Astrocyte (in vitro differentiated cells and primary cell): ENCODE data around the gene MAG. TPM values are rescaled to one million over a fixed set of nuclear protein-coding genes. Genes with fewer than 3 reads are reported as not detected.

Source experiments
- DNase-seq: peaks from one replicate; pipeline ENCODE4 v3.0.0-alpha.2; 2010; ENCODE audit warnings: low read depth
- FAIRE-seq: peaks from 2 replicates; lab custom pipeline; 2011; peaks lifted over from hg19 to GRCh38; lab: Jason Lieb, UNC
- H2AFZ ChIP-seq: 2 replicates; pipeline ENCODE4 v1.6.0; 2012; ENCODE audit warnings: low read depth, low read length, inconsistent platforms
- H3K27ac ChIP-seq: 2 replicates; pipeline ENCODE4 v1.5.1; 2011; ENCODE audit warnings: low read depth, low read length, inconsistent platforms
- H3K27me3 ChIP-seq: 2 replicates; pipeline ENCODE4 v1.6.0; 2011; ENCODE audit warnings: low read length, inconsistent platforms; ENCODE audit not compliant: insufficient read depth
- H3K36me3 ChIP-seq: 2 replicates; pipeline ENCODE4 v1.5.1; 2011; ENCODE audit warnings: low read length, inconsistent platforms; ENCODE audit not compliant: insufficient read depth
- H3K4me1 ChIP-seq: 2 replicates; pipeline ENCODE4 v1.5.1; 2011; ENCODE audit warnings: low read length, inconsistent platforms; ENCODE audit not compliant: insufficient read depth
- H3K4me2 ChIP-seq: 2 replicates; pipeline ENCODE4 v1.6.0; 2012; ENCODE audit warnings: low read length, inconsistent platforms
- H3K4me3 ChIP-seq: 2 replicates; pipeline ENCODE4 v1.5.1; 2011; ENCODE audit warnings: low read depth, mild to moderate bottlenecking, low read length, inconsistent platforms; ENCODE audit not compliant: insufficient read depth
- H3K79me2 ChIP-seq: 2 replicates; pipeline ENCODE4 v1.6.0; 2012; ENCODE audit warnings: mild to moderate bottlenecking, low read length, inconsistent platforms; ENCODE audit not compliant: insufficient read depth
- H3K9ac ChIP-seq: 2 replicates; pipeline ENCODE4 v1.6.0; 2012; ENCODE audit warnings: mild to moderate bottlenecking, low read length, inconsistent platforms
- H3K9me3 ChIP-seq: 2 replicates; pipeline ENCODE4 v1.5.1; 2012; ENCODE audit warnings: low read depth, mild to moderate bottlenecking, low read length, inconsistent platforms; ENCODE audit not compliant: insufficient read depth
- H4K20me1 ChIP-seq: 2 replicates; pipeline ENCODE4 v1.6.0; 2012; ENCODE audit warnings: low read length, inconsistent platforms; ENCODE audit not compliant: insufficient read depth
- H3K27ac Mint-ChIP-seq: one replicate; pipeline ENCODE4 v1.8.0; 2021; ENCODE audit warnings: mild to moderate bottlenecking, mixed read lengths; ENCODE audit not compliant: unreplicated experiment
- H3K27me3 Mint-ChIP-seq: one replicate; pipeline ENCODE4 v1.8.0; 2021; ENCODE audit warnings: low read depth, mixed read lengths; ENCODE audit not compliant: unreplicated experiment
- H3K36me3 Mint-ChIP-seq: one replicate; pipeline ENCODE4 v1.8.0; 2021; ENCODE audit warnings: low read depth, mixed read lengths; ENCODE audit not compliant: unreplicated experiment
- H3K4me1 Mint-ChIP-seq: one replicate; pipeline ENCODE4 v1.8.0; 2021; ENCODE audit warnings: low read depth, mixed read lengths; ENCODE audit not compliant: unreplicated experiment
- H3K4me3 Mint-ChIP-seq: one replicate; pipeline ENCODE4 v1.8.0; 2021; ENCODE audit warnings: mild to moderate bottlenecking, moderate library complexity, mixed read lengths; ENCODE audit not compliant: unreplicated experiment
- H3K9me3 Mint-ChIP-seq: one replicate; pipeline ENCODE4 v1.8.0; 2021; ENCODE audit warnings: mild to moderate bottlenecking, mixed read lengths; ENCODE audit not compliant: unreplicated experiment
- CTCF ChIP-seq: IDR thresholded peaks from 2 replicates; pipeline ENCODE4 v1.5.1; 2011; ENCODE audit warnings: low read depth, mild to moderate bottlenecking, inconsistent platforms, low read length, moderate library complexity; ENCODE audit not compliant: insufficient read depth
- EZH2 ChIP-seq: IDR thresholded peaks from 2 replicates; pipeline ENCODE4 v1.6.1; 2012; ENCODE audit warnings: mild to moderate bottlenecking, low read length, inconsistent platforms; ENCODE audit not compliant: insufficient read depth
- total RNA-seq: library from RNA; stranded (reverse); gene quantifications from 2 replicates; pipeline ENCODE4 v1.2.1, GENCODE V29; 2021

MAG gene
- total RNA-seq, 1 donor from 2014 or later, result not detected

GRCh38 chr19:35261356-35262100, 30.4 kb upstream of the MAG start:
- FAIRE-seq, result no peak
- H3K4me1 Mint-ChIP-seq, result peaks cover 5% of the 10 kb centered on the region
- H3K27me3 Mint-ChIP-seq, result no peaks in the 10 kb centered on the region
- DNase-seq, result no peak
- H3K36me3 Mint-ChIP-seq, result no peaks in the 10 kb centered on the region
- Histone ChIP-seq H3K9ac (no peak overlapping the region), H3K36me3 (no peaks in the 10 kb centered on the region), H3K79me2 (peaks cover 2% of the 10 kb centered on the region), H4K20me1 (no peaks in the 10 kb centered on the region), H3K9me3 (no peaks in the 10 kb centered on the region), H3K27me3 (no peaks in the 10 kb centered on the region), H3K27ac (no peak overlapping the region), H3K4me2 (no peak overlapping the region), H3K4me3 (no peak overlapping the region), H2AFZ (no peak overlapping the region), H3K4me1 (peaks cover 1% of the 10 kb centered on the region)
- H3K4me3 Mint-ChIP-seq, result no peak overlapping the region
- H3K9me3 Mint-ChIP-seq, result no peaks in the 10 kb centered on the region
- H3K27ac Mint-ChIP-seq, result no peak overlapping the region
- no peak for TF ChIP-seq CTCF

GRCh38 chr19:35262101-35262761, 29.7 kb upstream of the MAG start:
- no peaks in the 10 kb centered on the region for H3K36me3 Mint-ChIP-seq
- no peak overlapping the region for H3K4me3 Mint-ChIP-seq
- Histone ChIP-seq H2AFZ (no peak overlapping the region), H3K9me3 (no peaks in the 10 kb centered on the region), H3K4me1 (peaks cover 5% of the 10 kb centered on the region), H3K9ac (no peak overlapping the region), H3K4me3 (no peak overlapping the region), H3K36me3 (no peaks in the 10 kb centered on the region), H3K27ac (no peak overlapping the region), H3K4me2 (no peak overlapping the region), H3K27me3 (no peaks in the 10 kb centered on the region), H3K79me2 (peaks cover 9% of the 10 kb centered on the region), H4K20me1 (no peaks in the 10 kb centered on the region)
- H3K27me3 Mint-ChIP-seq, result no peaks in the 10 kb centered on the region
- peaks cover 5% of the 10 kb centered on the region for H3K4me1 Mint-ChIP-seq
- DNase-seq (no peak), FAIRE-seq (no peak)
- no peak for TF ChIP-seq CTCF
- TF ChIP-seq EZH2, result no peak
- no peaks in the 10 kb centered on the region for H3K9me3 Mint-ChIP-seq
- H3K27ac Mint-ChIP-seq, result no peak overlapping the region
